Measurements from ENCODE around the gene MYO1G.
"Not testable (repeated sequence)": the region's sequence is repeated elsewhere in the genome, so short reads cannot be mapped to it uniquely, and the experiment has no call there.

Gene MYO1G

DNA sequence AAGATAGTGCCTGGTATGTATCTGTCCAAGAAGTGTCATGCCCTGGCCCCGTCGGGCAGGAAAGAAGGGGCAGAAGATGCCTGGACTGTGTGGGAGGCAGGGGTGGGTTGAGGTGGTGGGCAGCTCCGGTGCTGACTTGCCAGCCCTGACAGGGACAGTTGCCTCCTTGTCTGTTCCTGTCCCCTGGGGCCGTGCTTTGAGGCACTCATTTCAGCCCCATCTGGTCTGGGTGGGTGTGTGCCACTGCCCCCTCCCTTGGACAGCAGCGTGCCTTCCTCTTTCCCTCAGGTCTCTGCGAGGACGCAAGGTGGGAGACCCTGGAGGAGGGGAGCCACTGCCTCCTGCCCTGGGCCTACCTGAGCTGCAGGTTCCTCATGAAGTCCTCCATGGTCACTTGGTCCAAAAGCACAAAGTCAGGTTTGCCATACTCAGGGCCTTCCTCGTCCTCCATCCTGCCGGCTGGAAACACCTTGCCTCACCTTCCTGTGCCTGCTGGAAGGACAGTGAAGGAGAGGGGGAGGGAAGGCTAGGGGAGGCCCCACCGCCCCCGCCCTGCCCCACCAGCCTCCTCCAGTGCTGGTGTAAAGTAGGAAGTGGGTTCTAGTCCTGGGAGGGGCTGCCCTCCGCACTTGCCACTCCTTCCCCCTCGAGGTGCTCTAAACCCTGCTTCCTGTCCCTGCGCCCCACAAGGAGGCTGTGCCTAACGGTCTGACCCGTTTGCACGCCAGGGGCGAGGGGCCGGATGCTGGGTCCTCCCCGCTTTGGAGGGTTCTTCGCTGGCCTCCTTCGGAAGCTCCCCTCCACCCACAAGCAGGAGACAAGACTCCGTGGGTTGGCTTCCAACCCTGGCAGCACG lies at the start of gene MYO1G:
Gene MYO1G (minus strand): TSS at position 505 of the 856 bp plus-strand sequence. CDS start 54 bp downstream, at position 451.
- DNase-seq: no peak

DNA sequence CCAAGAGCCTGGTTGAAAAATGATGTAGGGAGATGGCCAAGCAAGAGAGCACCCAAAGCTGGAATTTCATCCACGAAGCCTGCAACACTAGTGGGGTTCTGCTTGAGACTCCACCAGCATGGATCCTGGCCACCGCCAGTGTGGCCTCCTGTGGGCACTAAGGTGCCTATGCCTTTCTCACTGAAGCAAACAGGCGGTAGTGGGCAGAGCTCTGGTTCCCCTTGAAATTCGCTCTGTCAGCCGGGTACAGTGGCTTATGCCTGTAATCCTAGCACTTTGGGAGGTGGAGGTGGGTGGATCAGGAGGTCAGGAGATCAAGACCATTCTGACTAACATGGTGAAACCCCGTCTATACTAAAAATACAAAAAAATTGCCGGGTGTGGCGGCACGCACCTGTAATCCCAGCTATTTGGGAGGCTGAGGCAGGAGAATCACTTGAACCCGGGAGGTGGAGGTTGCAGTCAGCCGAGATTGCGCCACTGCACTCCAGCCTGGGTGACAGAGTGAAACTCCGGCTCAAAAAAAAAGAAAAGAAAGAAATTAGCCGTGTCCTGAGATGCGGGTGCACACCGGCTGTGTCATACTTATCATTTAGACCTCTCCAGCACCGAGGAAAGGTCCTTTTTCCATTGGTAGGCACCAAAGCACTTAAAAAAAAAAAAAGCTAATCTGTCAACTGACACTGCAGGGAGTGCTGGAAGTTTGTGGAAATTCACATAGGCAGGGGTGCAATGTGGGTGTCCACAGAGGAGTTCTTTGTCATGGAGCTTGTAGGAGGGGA lies 49.5 kb upstream of the MYO1G start:
- no peak for DNase-seq

DNA sequence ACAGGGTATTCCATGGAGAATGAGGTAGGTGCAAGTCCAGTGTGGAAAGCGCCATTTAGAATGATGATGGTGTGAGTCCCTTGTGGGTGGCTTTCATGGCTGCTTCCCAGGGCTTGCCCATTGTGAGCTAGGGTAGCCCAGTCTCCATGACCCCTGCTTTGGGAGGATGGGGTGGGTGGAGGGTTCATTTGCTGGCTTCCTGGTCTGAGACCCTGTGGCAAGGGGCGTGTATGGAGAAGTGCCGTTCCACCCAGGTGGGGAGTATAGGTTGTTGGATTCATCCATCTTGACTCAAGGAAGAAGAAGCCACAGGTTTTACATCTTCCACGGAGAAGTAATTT lies 48.9 kb upstream of the MYO1G start:
- no peak for DNase-seq

DNA sequence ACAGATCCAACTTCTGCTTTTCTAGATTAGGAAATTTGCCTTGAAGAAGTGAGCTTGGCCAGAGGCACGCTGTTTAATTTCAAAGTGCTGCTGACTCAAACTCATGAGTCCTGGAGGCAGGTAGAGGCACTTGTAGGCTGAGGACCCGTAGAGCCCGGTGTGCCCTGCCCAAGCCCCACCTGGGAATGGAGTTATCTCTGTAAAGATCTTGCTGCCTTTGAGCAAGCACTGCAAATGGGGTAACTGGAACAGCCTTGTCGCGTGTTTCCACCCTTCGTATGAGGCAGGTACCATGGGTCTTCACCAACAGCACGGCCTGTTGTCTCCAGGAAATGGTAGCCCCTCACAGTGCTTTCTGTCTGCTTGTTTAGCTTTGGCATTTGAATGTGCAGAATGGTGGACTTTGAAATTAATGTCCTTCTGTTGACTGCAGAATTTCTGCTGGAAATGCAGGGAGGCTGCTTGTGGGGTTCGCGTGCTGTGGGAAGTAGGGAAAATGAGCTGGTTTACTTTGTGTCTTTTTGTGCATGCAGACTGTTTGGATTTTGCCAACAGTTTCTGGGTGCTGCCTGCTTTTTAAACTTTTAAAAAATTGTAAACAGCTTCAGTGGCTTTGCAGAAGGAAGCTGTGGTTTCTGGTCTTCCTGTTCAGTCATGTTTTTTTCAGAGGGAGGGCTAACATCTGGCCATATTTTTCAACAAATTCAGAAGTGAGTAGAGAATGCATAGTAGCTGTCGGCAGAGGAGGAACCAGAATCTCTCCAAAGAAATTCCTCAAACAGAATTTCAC lies 48.4 kb upstream of the MYO1G start:
- no peak for DNase-seq

DNA sequence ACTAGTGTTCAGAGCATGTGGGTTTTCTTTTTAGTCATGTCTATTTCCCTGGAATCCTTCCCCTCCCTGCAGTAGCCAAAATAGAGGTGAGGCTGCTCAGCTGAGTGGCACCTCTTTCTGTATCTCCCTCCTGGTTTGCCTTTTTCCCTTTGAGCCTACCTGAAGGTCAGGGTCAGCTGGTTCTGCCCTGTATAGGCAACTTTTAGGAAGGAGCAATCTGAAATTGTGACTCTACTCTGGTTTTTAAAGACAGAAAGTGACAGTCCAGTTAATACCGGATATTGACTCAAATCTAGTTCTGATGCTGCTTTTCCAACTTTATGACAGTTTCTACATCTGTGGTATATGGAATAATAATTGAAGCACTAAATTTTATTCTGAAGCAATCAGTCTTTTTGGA lies 47.2 kb upstream of the MYO1G start:
- DNase-seq: no peak

DNA sequence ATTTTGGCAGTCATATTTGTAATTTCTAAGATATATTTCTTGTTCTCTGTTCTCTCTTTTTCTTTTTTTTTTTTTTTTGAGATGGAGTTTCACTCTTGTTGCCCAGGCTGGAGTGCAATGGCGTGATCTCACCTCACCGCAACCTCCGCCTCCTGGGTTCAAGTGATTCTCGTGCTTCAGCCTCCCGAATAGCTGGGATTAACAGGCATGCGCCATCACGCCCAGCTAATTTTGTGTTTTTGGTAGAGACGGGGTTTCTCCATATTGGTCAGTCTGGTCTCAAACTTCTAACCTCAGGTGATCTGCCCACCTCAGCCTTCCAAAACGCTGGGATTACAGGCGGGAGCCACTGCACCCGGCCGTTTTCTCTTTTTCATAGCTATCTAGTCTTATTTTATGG lies 46.7 kb upstream of the MYO1G start:
- DNase-seq: not testable (repeated sequence)

DNA sequence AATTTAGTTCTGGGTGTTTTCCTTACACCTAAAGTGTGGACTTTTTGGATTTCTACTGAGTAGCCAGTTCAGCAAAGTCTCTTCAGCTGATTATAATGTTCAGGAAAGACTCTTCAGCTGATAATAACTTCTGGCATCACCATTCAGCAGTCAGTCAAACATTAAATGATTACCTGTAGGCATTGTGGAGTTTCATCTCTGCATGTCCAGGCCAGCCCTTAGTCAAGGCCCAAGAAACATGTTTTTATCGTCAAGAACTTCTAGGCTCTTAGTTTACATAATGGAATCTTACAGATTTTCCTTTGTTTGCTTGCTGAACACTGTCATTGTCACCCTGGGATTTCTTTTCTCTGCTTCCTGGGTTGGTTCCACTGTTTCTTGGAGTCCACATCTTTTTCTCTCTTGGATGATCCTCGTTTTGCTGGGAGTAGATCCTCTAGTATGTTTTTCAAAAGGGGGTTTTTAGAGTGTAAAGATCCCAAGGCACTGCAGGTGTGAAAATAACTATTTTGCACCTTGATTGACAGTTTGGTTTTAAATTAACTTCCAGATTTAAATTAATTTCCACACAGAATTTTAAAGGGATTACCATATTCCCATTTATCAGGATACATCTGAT lies 45.4 kb upstream of the MYO1G start:
- DNase-seq: no peak

DNA sequence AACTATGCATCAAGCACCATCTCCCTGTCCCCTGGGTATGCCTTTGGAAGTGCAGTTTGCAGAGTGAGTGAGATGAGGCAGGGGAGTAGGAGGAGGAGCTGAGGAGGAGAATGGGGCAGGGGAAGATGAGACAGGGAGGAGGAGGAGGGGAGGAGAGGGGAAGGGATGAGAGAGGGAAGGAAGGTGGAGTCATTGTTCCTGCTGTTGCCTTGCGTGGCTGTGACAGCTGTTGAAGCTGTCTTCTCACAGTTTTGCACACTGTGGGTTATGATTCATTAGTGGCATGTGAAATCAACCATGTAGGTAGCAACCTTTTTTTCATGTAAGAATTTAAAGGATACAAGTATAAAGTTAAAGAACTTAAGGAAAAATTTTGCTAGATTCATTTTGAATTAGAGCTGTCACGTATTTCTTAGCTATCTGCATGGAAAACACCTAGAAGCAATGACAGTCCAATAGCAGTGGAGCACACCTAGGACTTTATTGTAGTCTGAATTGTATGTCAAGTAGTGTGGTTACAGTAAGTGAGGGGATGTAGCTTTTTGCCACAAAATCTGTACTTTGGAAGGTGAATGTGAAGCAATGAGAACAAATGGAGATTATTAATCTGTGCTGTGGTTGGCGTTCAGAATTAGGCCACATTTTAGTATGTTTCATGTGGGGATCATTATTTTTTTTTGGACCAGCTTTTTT lies 42.9 kb upstream of the MYO1G start:
- DNase-seq: no peak

DNA sequence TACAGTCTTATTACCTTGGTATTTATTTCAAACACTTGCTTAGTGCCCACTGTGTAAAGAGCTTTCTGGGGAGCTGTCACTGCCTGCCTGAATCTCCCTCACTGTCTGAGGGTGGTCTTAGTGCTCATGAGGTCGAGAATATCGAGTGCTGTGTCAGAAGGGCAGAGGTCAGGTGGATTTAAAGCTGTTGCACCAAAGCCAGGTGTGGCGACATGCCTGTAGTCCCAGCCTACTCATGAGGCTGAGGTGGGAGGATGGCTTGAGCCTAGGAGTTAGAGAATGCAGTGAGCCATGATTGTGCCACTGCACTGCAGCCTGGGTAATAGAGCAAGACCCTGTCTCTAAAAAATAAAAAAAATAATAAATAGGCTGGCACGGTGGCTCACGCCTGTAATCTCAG lies 42.1 kb upstream of the MYO1G start:
- no peak for DNase-seq

DNA sequence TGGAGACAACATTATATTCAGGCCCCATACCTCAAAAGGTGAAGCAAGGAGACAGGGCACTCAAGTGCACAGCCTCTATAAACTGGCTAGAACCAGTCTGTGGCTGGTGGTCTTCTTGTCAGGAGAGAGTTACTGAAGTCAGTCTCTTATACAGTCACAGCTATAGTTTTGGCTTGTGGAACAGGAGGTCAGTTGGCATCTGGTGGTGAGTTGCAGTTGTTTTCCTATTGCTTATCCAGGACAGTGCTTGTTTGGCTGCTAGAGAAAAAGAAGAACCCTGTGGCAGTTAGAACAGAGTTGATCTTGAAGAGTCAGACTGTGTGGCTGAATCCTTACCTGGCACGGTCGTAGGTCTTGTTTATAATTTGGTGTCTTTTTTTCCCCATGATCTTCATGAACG lies 38.4 kb upstream of the MYO1G start:
- no peak for DNase-seq

DNA sequence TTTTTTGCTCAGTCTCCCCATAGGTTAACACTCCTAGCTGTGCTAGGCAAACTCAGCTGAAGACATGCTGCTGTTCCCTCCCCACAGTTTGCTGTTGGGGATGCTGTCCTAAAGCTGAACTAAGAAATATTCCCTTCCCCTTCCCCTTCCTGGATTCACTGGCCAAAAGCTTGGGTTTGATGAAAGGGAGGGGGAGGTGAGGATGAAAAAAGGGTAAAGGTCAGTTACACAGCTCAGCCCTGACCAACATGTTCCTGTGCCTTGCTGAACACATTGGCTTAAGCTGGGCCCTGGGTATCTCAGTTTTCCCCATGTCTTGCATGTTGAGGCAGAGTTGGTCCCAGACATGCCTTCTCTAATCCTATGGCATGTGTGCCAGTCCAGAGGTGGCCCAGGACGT lies 36.5 kb upstream of the MYO1G start:
- no peak for DNase-seq

DNA sequence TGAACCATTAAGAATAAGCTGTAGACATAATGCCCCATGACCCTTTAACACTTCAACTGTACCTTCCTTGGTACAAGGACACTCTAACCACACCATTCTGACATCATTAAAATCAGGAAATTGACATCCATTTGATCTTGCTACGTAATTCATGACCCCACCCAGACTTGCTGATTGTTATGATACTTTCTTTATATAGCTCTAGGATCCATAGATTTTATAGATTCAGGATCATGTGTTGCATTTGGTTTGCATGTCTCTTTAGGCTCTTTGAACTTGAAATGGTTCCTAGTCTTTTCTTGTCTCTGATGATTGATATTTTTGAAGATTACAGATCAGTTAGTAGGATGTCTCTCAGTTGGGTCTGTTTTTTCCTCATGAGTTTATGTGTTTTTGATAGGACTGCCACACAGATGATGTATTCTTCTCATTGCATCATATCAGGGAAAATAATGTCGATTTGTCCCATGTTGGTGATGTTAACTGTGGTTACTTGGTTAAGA lies 34.7 kb upstream of the MYO1G start:
- DNase-seq: no peak

DNA sequence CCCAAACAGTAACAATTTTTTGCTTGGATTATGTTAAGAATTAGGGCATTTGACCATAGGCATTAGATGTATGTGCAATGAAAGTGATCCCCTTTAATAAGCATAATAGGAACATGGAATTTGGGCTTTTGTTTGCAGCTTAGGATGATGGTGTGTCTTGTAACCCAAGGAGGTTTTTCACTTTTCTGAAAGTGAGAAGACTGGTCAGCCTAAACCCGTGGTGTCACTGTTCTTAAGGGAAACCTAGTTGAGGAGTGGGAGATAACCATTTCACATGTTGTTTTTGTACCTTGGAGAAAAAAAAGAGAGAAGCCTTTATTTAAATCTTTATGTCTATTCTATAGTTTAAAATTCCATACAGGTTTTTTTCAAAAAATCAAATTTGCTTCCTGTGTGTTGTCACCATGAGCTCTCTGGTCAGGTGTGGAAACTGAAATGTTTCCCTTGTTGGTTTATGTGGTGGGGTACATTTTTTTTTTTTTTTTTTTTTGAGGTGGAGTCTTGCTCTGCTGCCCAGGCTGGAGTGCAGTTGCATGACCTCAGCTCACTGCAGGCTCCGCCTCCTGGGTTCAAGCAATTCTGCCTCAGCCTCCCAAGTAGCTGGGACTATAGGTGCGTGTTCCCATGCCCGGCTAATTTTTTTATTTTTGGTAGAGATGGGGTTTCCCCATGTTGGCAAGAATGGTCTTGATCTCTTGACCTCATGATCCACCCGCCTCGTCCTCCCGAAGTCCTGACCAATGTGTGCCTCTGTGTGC lies 28.9 kb upstream of the MYO1G start:
- no peak for DNase-seq

DNA sequence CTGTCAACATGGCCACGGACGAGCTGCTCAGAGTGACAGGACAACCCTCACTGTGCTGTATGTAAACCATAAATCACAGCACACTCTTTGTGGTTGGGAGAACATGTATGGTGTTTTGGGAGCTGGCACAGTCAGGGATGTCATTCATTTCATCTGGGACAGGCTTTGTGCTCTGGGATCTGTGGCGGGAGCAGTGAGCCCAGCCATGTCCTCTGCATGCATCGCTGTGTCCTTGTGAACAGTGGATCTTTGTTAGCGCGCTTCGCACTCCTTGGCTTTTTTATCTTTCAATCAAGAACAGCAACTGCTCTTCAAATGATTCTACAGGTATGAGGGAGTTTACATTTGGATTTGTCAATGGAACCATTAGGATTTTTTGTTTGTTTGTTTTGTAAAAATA lies 28.3 kb upstream of the MYO1G start:
- DNase-seq: no peak

DNA sequence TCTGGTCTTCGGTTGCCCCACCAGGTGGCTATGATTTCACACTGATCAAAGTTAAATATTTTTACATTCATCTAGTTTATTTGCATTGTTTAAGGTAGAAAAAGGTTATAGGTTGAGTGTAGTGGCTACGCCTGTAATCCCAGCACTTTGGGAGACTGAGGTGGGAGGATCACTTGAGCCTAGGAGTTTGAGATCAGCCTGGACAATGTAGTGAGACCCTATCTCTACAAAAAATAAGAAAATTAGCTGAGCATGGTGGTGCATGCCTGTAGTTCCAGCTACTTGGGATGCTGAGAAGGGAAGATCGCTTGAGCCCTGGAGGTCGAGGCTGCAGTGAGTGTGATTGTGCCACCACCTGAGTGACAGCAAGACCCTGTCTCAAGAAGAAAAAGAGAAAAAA lies 25.0 kb upstream of the MYO1G start:
- DNase-seq: no peak

DNA sequence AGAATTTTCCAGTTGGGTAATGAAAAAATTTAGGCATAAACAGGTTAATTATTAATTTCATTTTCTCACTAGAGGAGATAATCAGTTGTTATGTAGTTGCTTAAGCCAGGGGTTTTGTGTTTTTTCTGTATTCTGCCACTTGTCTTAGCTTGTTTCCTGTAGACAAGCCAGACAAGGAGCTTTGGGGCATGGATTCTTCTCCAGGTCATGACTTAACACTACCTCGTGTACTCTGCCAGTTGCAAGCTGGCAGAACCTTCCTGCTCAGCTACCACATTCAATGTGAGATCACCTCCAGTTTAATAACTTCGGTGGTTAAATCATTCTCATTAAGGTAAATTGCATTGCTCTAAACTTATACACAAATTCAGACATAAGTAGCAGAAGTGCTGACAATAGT lies 23.0 kb upstream of the MYO1G start:
- no peak for DNase-seq

DNA sequence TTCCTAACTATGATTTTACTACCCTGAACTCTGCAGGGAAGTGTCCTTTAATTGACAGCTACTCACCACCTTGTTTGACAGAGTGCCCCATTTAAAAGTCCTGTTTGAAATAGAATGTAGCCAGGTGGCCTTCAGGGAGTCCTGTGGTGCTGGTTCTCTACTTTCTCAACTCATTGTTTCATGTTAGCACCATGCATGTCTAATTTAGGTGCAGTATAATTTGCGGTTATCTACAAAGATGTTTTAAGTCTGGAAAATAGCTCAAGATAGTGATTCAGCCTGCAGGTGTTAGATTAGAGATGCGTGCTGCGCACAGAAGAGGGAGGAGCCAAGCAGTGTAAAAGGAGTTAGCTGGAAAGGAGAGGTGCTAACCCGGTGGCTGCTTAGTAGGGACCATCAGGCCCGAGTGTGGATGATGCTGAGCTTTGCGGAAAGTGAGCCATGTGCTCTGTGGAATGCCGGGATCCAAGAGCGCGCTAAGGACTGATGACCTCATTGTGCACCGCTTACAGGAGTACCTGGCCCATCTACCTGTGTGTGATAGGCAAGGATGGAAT lies 22.4 kb upstream of the MYO1G start:
- peak; percentile 5 for DNase-seq

DNA sequence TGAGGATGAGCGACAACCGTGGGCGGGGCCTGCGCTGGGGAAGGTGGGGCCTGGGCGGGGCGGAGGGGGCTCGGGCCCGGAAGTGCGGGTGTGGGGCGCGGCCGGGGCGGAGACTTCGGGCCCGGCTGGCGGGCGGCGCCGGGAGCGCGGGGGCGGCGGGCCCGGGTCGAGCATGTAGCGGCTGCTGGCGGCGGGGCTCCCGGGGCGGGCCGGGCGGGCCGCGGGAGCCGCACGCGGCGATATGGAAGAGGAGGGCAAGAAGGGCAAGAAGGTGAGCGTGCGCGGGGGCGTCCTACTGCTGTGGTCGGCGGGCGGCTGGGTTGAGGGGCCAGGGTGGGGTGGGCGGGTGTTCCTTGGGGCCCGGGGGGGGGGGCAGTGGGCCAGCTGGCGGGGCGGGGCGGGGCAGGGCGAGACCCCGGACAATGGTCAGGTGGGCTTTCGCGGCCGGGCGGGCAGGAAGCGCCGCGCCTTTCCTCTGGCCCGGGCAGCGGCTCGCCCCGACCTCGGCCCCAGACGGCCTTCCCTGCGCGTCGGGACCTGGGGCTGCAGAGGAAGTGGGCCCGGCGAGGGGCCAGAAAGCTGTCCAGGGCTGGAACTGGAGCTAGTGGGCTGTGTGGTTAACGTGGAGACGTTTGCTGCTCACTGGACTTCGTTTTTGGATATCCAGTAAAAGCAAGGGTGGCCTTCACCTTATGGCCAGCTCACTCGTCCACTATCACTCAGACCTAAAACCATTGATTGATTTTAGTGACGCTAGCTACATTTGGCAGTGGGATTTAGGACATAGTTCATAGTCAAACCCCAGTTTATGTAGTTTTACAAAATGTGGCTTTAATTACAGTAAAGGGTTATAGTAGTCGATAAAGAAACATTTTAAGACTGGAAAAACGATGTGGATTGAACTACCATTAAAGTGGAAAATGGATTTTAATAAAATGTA lies 21.5 kb upstream of the MYO1G start, which contains the start of gene CCM2:
Gene CCM2 (plus strand): TSS at position 109 of the 940 bp plus-strand sequence. CDS start 133 bp downstream, at position 242.
- peak; percentile 27 for DNase-seq

DNA sequence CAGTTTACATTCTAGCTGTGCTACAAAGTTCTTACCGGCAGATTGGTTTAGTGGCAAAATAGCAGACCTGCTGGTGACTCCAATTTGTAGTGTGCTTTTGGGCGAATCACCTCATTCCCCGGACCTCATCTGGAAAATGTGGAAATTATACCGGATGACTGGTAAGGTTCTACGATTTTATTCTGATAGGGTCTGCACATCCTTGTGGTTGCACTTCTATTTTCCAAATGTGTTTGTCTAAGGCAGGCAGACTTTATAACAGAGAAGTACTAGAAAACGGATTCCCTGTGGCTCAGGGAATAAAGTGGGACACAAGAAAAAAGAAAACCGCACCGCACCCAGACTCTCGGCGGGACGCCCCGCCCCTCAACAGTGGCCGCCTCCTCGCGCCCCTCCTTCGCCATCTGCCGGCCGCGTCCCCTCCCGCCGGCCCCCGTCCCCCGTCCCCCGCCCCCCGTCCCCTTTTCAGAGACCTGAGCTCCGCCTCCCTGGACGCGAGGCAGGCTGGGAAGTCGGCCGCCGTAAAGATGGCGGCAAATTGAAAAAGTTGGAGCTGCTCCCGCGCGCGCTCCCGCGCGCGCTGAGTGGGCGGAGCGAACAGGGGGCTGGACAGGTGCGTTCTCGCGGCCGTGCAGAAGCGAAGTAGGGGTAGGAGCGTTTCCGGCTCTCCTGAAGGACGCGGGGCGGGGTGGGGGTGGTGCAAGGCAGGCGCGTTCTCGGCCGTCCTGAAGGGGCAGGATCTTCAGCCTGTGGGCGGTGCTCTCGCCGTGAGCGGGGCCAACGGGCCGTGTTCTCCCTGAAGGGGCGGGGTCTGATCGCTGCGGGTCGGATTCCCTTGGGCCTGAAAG lies 20.7 kb upstream of the MYO1G start:
- peak; percentile 94 for DNase-seq
